ENCODE data around the gene ALOX15B. TPM values are rescaled to one million over a fixed set of nuclear protein-coding genes. Genes with fewer than 3 reads are reported as not detected.

The ALOX15B gene
- total and polyA plus RNA-seq, 2 of the 13 experiments (the other 11 are each of a cell fraction or from before 2014, with no cell fraction given): not detected

- TF ChIP-seq SIN3A (IDR thresholded peaks at IDR 0.05; ENCODE audit: borderline replicate concordance, low read depth, low read length) (peak; percentile 62), MAZ (IDR thresholded peaks at IDR 0.05; ENCODE audit: borderline replicate concordance, low read depth, low read length) (no peak), MAZ (CRISPR knock-in tag; IDR thresholded peaks at IDR 0.05; ENCODE audit: low read depth) (0 out of 2 replicates have a peak, but pooled peaks have one; percentile 13), ZNF616 (CRISPR knock-in tag; IDR thresholded peaks at IDR 0.05; ENCODE audit: low read depth) (no peak), AHDC1 (CRISPR knock-in tag; IDR thresholded peaks at IDR 0.05; ENCODE audit: borderline replicate concordance) (no peak), ZNF615 (CRISPR knock-in tag; IDR thresholded peaks at IDR 0.05; ENCODE audit: borderline replicate concordance) (no peak), CREBL2 (CRISPR knock-in tag; IDR thresholded peaks at IDR 0.05; ENCODE audit: borderline replicate concordance) (no peak), PBX2 (CRISPR knock-in tag; IDR thresholded peaks at IDR 0.05) (no peak)
These were observed 18.8 kb downstream of the ALOX15B start (continued) for GRCh38 chr17:8057691-8058114.
